CD4-positive, alpha-beta T cell treated with Interleukin-17A for 4 hours (primary cell): Measurements from ENCODE around the gene SEMA6B.
"Not testable (repeated sequence)": the region's sequence is repeated elsewhere in the genome, so short reads cannot be mapped to it uniquely, and the experiment has no call there.

Experiments used
- DNase-seq: peaks from one replicate; pipeline ENCODE4 v3.0.0-alpha.2; 2020; ENCODE audit warnings: mixed read lengths

Gene SEMA6B, protein sequence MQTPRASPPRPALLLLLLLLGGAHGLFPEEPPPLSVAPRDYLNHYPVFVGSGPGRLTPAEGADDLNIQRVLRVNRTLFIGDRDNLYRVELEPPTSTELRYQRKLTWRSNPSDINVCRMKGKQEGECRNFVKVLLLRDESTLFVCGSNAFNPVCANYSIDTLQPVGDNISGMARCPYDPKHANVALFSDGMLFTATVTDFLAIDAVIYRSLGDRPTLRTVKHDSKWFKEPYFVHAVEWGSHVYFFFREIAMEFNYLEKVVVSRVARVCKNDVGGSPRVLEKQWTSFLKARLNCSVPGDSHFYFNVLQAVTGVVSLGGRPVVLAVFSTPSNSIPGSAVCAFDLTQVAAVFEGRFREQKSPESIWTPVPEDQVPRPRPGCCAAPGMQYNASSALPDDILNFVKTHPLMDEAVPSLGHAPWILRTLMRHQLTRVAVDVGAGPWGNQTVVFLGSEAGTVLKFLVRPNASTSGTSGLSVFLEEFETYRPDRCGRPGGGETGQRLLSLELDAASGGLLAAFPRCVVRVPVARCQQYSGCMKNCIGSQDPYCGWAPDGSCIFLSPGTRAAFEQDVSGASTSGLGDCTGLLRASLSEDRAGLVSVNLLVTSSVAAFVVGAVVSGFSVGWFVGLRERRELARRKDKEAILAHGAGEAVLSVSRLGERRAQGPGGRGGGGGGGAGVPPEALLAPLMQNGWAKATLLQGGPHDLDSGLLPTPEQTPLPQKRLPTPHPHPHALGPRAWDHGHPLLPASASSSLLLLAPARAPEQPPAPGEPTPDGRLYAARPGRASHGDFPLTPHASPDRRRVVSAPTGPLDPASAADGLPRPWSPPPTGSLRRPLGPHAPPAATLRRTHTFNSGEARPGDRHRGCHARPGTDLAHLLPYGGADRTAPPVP

DNA sequence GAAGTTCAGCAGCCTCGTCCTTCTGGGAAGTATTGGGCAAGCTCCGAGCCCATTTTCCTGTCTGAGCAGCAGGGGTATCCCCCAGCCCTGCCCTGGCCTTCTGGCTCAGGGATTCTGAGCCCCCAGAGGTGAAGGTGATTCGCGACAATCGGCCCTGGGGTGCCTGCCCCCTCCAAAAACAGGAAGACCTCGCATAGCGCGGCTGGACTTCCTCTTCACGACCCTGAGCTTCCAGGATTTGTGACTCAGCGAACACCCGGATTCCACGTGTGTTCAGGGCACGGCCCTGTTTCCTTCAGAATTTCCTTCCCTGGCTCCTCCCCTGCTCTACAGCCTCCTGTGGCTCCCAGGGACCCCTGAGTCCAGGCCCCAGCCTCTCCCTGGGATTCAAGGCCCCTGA, at the start of gene SEMA6B:
TSS of gene SEMA6B (minus strand) at position 116 of the 400 bp plus-strand sequence. CDS start 1,227 bp downstream, outside the sequence.
- DNase-seq = no peak

DNA sequence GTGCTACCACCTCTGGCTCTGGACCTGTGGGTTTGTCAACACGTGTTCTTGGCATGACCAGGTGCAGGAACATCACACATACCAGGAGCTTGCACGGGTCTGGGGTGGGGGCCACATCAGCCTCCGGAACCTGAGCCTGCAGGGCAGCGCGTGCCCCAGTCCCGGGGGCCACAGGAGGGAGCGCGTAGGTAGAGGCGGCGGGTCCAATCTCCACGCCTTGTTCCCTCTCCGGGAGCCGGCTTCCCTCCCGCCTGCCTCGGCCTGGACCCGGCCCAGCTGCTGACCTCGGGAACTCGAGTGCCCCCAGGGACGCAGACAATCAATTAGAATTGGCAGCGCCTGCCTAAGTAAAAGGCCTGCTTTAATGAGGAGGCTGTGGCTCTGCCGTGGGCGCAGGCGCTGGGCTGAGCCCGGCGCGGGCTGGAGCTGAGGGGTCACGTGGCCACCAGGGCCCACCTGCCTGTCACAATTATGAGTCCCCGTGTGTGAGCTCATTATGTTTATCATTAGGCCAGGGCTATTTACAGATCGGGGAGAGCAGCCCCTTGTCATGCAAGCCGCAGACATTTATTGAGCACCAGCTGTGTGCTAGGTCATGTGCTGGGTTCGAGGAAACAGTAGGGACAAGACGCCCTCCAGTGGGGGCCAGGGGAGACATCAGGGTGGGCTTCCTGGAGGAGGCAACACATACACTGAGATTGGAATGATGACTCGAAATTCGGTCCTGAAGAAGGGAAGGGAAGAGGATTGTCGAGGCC, 47.6 kb upstream of the SEMA6B start:
- no peak for DNase-seq

DNA sequence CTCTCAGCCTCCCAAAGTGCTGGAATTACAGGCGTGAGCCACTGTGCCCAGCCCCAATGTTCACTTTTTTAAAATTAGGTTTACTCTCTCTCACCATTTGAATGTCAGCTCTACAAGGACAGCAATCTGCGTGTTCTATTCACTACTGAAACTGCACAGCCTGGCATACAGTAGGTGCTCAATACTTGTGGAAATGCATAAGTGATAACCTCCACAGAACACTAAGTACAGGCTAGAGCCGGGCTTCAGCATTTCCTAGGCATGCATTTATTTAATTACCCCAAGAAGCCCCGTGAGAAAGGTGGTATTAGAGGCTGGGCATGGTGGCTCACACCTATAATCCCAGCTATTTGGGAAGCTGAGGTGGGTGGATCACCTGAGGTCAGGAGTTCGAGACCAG, 46.7 kb upstream of the SEMA6B start:
- no peak for DNase-seq

DNA sequence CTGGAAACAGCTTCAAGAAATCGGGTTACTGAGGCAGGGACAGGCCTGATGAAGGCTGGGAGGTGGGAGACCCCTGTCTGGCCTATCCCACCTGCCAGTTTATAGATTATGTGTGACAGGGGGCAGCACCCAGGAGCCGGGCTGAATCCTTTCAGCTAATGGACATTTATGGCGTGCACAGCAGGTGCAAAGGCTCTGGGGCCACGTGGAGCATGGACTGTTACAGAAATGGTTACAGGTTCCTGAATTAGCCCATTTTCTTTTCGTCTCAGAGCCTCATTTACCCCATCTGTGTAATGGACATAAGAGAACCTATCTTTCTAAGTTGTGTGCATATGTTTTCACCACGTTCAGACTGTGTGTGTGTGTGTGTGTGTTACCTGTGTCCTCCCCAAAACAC, 45.4 kb upstream of the SEMA6B start:
- no peak for DNase-seq

DNA sequence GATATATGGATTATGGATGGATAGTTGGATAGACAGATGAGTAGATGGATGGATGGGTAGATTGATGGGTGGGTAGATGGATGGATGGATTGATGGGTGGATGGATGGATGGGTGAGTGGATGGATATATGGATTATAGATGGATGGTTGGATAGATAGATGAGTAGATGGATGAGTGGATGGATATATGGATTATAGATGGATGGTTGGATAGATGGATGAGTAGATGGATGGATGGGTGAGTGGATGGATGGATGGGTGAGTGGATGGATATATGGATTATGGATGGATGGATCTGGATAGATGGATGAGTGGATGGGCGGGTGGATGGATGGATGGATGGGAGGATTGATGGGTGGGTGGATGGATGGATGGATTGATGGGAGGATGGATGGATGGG, 43.4 kb upstream of the SEMA6B start:
- DNase-seq = no peak

DNA sequence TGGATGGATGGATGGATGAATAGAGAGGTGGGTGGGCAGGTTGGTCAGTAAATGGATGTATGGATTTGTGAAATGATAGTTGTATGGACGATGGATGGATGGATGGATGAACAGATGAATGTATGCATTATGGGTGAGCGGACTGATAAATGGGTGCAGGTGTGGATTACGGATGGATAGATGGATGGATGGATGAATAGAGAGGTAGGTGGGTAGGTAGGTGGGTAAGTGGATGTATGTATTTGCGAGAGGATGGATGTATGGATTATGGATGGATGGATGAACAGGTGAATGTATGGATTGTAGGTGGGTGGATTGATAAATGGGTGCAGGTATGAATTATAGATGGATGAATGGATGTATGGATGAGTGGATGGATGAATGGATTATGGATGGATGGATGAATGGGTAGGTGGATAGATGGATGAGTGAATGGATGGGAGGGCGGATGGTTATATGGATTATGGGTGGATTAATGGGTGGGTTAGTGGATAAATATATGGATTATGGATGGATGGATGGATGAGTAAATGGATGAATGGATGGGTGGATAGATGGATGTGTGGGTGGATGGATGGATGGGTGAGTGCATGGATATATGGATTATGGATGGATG, 42.8 kb upstream of the SEMA6B start:
- DNase-seq = no peak

DNA sequence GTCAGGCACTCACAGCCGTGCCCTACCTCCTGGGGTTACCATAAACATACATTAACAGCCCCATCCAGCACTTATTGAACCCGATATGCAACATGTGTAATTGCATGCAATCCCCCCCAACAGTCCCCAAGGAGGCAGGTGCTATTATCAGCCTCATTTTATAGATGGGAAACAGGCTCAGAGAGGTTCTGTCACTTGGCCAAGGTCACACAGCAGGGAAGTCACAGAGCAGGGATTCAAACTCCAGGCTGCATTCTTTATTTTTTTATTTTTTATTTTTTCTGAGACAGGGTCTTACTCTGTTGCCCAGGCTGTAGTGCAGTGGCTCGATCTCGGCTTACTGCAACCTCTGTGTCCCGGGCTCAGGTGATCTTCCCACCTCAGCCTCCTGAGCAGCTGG, 41.4 kb upstream of the SEMA6B start:
- no peak for DNase-seq

DNA sequence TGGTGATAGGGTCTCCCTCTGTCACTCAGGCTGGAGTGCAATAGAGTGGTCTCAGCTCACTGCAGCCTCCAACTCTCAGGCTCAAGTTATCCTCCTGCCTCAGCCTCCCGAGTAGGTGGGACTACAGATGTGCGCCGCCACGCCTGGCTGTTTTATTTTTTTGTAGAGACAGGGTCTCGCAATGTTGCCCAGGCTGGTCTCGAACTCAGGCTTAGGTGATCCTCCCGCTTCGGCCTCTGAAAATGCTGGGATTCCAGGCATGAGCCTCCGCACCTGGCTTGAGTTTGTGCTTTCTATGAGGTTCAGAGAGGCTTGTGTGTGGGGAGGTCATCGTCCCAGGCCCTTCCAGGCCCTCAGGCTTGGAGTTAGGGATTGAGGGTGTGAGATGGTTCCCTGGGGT, 40.6 kb upstream of the SEMA6B start:
- no peak for DNase-seq

DNA sequence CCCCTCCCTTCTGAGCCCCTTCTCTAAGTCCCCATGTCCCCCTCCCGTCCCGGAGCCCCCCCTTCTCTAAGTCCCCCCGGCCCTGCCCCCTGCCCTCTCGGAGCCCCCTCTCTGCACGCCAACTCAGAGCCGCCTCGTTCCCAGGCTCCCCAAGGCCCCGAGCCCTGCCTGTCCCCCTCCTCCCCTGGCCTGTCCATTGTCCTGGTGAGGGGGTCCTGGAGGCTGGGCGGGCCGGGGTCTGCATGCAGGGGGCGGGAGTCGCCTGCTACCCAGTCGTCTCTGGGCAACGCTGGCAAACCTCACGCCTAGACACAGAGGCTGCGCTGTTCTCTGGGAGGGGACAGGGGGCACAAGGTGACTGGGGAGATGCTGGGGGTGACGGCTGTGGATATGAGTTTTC, 39.2 kb upstream of the SEMA6B start:
- no peak for DNase-seq

DNA sequence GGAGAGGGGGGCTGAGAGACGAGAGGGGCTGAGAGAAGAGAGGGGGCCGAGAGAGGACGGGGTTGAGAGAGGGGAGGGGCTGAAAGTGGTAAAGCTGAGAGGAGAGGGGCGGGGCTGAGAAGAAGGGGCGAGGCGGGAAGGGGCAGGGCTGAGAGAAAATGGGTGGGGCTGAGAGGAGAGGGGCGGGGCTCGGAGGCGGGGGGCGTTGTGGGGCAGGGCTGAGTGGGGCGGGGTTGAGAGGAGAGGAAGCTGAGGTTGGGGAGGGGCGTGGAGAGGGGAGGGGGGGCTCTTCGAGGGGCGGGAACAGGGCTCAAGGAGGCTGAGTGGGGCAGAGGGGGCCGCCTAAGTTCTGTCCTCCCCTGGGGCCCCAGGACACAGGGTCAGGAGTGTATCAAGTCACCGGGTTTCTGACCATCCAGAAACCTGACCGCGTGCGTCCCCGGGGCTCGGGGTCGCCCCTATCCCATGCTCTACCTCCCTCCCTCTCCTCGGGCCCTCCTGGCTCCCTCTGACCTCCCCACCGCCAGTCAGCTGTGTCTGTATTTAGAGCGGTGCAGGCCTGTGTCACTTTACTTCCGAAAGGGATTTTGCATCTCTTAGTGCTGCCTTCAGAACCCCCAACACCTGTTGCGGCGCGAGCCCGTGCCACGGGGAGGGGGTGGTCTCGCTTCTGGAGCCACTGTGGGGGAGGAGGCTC, 38.6 kb upstream of the SEMA6B start:
- DNase-seq = peak; percentile 66

DNA sequence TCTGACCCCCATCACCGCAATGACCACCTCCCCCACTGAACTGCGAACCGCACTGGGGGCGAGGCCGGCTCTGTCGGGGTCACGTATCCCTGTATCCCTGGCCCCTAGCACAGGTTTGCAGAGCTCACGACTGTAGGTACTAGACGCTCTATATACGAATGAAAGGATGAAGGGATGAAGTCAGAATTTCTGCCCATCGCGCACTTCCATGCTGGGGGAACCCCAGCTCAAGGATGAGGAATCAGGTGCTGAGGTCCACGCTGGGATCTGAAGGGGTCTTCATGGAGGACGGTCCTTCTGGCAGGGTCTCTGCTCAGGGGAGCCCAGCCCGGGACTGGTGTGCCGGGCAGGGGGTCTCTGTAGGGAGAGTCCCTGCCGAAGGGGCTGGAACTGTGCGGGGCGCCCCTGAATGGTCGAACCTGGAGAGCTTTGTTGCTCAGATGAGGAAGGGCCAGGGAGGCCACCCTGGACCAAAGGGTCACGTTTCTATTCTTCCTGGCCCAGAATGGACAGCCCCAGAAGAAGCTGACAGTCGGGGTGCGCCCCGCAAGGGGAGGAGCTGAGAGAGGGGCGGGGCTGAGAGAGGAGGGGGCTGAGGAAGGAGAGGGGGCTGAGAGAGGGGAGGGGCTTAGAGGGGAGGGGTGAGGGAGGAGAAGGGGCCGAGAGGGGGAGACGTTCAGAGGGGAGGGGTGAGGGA, 37.9 kb upstream of the SEMA6B start:
- peak; percentile 42 for DNase-seq

DNA sequence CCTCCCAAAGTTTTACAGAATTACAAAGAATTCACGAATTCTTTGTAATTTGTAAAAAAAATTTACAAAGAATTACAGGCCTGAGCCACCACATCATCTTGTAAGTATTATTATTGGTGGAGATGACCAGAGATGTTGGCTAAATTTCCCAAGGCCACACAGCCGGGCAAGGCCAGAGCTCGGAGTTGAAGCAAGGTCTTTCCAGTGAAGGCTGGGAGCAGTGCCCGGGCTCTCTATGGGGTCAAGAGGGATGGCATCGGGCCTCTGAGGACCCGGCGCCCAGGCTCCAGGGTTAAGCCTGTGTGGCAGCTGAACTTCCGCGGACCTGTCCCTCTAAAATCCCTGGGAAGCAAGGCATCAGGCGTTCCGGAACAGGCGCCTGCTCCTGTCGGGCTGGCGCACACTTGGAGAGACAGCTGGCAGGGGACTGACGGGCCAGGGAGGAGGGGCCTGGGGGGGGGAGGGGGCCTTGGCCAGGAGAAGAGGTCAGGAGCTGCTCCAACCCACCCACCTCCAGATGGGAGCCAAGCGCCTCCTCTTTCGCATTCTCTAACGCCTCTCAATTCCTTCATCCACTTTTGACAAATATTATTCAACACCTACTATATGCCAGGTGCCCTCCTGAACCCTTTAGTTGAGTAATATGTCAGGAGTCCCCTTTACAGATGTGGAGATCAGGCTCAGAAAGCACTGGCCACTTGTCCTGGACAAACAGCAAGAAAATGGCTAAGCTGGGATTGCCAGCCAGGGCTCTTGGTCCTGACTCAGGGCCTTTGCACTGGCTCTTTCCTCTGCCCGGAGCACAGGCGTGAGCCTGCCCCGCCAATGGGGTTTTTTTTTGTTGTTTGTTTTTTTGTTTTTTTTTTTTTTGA, 36.8 kb upstream of the SEMA6B start:
- no peak for DNase-seq

DNA sequence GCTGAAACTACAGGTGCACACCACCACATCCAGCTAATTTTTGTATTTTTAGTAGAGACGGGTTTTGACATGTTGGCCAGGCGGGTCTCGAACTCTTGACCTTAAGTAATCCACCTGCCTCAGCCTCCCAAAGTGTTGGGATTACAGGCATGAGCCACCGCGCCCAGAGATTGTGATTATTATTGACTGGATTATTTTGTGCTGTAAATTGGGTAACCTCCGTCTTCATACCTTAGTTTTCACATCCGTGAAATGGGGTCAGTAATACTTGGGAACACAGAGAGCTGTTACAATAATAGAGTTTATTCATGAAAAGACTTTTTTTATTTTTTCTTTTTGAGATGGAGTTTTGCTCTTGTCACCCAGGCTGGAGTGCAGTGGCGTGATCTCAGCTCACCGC, 35.7 kb upstream of the SEMA6B start:
- DNase-seq = not testable (repeated sequence)

DNA sequence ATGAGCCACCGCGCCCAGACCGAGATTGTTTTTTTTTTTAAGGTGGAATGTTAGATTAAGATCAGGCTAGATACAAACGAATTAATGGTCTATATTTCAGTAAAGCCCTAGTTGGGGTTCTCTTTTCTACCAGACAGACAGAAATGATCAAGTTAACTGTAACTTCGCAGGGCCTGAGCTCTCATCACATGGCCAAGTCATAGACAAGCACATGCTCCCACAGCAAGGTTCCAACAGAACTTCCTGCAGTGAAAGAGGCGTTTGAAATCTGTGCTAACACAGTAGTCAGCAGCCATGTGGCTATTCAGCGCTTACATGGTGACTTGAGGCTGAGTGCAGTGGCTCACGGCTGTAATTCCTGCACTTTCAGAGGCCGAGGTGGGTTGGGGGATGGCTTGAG, 34.7 kb upstream of the SEMA6B start:
- DNase-seq = no peak

DNA sequence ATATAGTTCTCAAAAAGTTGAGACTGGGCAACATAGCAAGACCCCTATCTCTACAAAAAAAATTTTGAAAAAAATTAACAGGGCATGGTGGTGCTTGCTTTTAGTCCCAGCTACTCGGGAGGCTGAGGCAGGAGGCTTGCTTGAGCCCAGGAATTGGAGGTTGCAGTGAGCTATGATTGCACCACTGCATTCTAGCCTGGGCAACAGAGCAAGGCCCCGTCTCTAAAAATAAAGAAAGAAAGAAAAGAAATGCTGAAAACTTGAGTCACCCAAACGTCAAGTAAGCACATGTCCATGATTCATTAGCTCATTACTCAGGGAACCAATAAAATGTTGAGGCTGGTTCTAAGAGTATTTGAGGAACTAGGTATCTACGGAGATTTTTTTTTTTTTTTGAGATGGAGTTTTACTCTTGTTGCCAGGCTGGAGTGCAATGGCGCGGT, 33.9 kb upstream of the SEMA6B start:
- DNase-seq = no peak

DNA sequence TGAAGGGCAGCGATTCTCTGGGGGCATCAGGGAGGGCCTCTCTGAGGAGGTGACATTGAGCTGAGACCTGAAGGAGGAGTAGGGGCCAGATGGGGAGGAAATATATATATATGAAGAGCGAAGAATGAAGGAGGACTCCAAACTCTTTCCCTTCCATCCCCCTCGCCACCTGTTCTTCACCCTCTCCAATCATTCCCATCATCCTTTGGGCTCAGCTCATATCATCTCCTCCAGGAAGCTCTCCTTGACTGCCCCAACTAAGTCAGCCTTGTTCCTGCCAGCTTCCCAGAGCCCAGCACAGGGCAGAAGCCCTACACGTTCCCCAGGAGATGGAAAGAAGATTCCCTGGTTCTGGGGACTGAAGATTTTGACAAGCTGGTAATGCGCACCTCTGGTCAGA, 33.0 kb upstream of the SEMA6B start:
- DNase-seq = no peak

DNA sequence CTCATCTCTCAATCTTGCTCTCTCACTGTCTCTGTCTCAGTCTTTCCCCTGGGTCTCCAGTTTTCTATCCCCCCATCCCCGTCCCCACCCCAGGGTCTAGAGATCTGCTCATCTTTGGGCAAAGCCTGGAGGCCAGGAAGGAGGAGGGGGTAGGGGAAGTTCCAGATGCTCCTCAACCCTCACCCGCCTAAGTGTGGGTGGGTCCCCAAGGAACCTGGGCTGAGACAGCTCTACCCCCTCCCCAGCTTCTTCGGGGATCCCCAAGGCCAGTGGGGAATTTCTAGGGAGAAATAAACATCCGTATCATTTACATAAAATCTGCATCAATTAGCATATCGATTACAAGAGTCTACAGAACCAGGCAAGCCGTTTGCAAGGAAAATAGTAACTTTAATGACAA, 31.8 kb upstream of the SEMA6B start:
- DNase-seq = no peak

DNA sequence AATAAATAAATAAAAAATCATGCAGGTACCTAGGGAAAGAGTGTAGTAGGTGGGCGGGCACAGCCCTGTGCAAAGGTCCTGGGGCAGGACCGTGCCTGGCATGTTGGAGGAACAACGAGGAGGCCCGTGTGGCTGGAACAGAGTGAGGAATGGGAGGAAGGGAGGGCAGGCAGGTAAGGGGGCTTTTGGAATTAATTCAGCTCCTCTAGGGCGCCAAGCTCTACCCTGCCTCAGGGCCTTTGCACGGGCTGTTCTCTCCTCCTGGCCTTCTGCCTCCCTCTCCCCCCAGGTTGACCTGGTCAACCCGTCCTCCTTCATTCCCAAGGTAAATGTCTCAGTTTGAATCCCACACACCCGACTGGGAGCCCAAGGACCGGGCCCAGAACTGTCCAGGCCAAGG, 31.1 kb upstream of the SEMA6B start:
- DNase-seq = no peak

DNA sequence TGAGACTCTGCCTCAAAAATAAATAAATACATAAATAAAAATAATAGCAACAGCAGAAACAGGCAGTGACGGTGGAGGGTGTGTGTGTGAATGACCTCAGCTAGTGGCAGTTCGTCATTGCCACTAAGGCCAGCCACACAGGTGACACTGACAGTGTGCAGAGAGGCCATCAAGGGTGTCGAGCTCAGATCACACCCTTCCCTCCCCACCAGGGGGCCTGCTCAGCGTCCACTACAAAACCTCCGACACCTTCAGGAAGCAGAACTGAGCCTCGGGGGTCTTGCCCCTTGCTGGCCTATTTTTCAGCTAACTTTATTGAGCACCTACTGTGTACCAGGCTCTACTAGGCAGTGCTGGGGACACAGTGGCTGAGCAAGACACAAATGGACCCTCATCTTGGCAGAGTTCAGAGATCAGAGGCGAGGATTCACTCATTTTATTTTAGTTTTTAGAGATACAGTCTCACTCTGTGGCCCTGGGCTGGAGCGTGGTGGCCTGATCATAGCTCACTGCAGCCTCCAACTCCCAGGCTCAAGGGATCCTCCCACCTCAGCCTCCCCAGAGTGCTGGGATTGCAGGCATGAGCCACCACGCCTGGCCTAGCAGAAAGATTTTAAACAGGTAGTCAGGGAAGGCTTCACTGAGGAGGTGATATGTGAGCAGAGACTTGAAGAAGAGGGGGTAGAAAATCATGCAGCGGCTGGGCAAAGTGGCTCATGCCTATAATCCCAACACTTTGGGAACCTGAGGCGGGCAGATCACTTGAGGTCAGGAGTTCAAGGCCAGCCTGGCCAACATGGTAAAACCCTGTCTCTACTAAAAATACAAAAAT, 30.3 kb upstream of the SEMA6B start:
- peak; percentile 31 for DNase-seq
